ENCODE data around the gene WWOX.

DNA sequence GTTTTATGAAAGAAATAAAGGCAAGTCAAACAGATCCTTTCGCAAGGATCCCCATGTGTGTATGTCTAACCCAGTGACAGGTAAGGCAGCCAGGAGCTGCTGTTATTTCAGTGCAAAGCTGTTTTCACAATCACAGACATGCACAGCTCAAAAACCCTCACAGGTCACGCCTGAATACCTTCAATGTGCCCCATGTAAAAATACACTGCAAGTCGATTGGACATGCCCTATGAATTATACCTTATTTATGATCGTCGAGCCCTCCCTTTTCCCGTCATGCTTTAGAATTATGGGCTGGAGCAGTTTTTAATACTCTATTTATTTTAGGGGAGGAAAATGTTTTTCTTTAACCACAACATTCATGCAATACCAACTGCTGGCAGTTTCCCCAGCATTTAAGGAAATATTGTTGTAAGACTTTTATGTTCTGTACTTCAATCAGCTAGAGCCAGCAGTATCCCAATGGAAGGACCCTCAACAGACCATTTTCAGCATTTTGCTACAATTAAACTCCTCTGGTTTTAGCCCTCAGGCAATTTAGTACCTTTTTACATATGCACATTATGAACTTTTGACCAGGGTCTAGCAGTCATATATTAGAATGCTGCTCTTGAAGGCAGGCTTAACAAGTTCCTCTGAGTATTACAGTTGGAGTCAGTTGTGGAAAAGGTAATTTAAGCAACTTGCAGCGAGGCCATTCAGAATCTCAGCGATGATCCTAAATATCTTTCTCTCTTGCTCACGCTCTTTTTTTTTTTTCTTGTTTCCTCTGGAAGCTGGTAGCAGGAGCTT, 362.2 kb downstream of the WWOX start:
- TF ChIP-seq, protein P1, sequence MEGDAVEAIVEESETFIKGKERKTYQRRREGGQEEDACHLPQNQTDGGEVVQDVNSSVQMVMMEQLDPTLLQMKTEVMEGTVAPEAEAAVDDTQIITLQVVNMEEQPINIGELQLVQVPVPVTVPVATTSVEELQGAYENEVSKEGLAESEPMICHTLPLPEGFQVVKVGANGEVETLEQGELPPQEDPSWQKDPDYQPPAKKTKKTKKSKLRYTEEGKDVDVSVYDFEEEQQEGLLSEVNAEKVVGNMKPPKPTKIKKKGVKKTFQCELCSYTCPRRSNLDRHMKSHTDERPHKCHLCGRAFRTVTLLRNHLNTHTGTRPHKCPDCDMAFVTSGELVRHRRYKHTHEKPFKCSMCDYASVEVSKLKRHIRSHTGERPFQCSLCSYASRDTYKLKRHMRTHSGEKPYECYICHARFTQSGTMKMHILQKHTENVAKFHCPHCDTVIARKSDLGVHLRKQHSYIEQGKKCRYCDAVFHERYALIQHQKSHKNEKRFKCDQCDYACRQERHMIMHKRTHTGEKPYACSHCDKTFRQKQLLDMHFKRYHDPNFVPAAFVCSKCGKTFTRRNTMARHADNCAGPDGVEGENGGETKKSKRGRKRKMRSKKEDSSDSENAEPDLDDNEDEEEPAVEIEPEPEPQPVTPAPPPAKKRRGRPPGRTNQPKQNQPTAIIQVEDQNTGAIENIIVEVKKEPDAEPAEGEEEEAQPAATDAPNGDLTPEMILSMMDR (IDR thresholded peaks at IDR 0.05): no peak
- TF ChIP-seq EP300 (IDR thresholded peaks at IDR 0.05): no peak
